Mucosa of descending colon (tissue), 3 donors: ENCODE results near the gene RXRB. TPM values are rescaled to one million over a fixed set of nuclear protein-coding genes. Genes with fewer than 3 reads are reported as not detected.

Experiments used
- ATAC-seq: fragments of 200-7000 bp; cut with Tn5 transposase; one replicate; pipeline ENCODE4 v1.9.1; 2020; ENCODE audit warnings: mild to moderate bottlenecking, moderate library complexity
- DNase-seq, 3 donors: peaks; one replicate each; pipeline ENCODE4 v3.0.0-alpha.2; 2020
- H3K36me3 ChIP-seq: fragments of 200-600 bp; one replicate; pipeline ENCODE4 v1.8.0; 2021; ENCODE audit warnings: low read depth, mild to moderate bottlenecking
- H3K4me1 ChIP-seq: fragments of 200-600 bp; one replicate; pipeline ENCODE4 v1.8.0; 2021; ENCODE audit warnings: low read depth, mild to moderate bottlenecking
- H3K4me3 ChIP-seq: fragments of 200-600 bp; one replicate; pipeline ENCODE4 v1.8.0; 2021; ENCODE audit warnings: mild to moderate bottlenecking
- H3K9me3 ChIP-seq: fragments of 200-600 bp; one replicate; pipeline ENCODE4 v1.8.0; 2021; ENCODE audit warnings: mild to moderate bottlenecking
- CTCF ChIP-seq: fragments of 200-600 bp; IDR thresholded peaks from one replicate; pipeline ENCODE4 v1.8.0; 2022; ENCODE audit warnings: antibody characterized with exemption, mild to moderate bottlenecking
- intact Hi-C, 2 donors: fragments of 100-400 bp; cut with DNase I in 1 of 2; cut with micrococcal nuclease in 1 of 2; formaldehyde crosslinking; loops; one replicate each; pipeline versions ENCODE4 v1.11.0 to v1.11.1; 2022; cut with DNase I, micrococcal nuclease
- total RNA-seq, 3 donors: library from RNA; stranded (reverse); fragmentation: NEBNext Ultra II Directional in 2 of 3; extraction: Animal tissue kit (Norgen Biotek cat#: 25700) in 2 of 3; gene quantifications; one replicate each; pipeline versions ENCODE4 v1.2.1 to v1.2.4, GENCODE V29; 2021 to 2023
- donor health status: DM: no; HTN: no; CAD: no; lungs with moderate emphysema.
- donor health status: DM: no; HTN: no; CAD: no.
- donor health status: DM: no; HTN: yes; CAD: no.

Gene RXRB
- total RNA-seq, 3 donors from 2014 or later = 45.4 to 51.1 (median 51.1) TPM

- no peak for TF ChIP-seq CTCF
- Histone ChIP-seq H3K36me3 (peaks cover 8% of the 10 kb centered on the region), H3K4me3 (no peak overlapping the region), H3K9me3 (no peaks in the 10 kb centered on the region), H3K4me1 (peaks cover 17% of the 10 kb centered on the region)
- intact Hi-C loops = no loop called here
- DNase-seq = peak; percentile 24 to 58 (median 55)
- ATAC-seq = peak; percentile 40
Observed at GRCh38 chr6:33192671-33193602, 7.5 kb downstream of the RXRB start.

- no peak within 1 kb of the TSS for H3K4me3 ChIP-seq
- peak in 1 of 3 donors; percentile 47 for DNase-seq
- peak; percentile 31 for ATAC-seq
- peaks cover 8% of the 10 kb centered on the region for H3K36me3 ChIP-seq
- no peaks in the 10 kb centered on the region for H3K9me3 ChIP-seq
- intact Hi-C loops = no loop called here
- H3K4me1 ChIP-seq = peaks cover 10% of the 10 kb centered on the region
- no peak for TF ChIP-seq CTCF
Observed at GRCh38 chr6:33192105-33192646, 8.3 kb downstream of the RXRB start, which contains the start of gene COL11A2. TSS of gene COL11A2 (minus strand) at chr6:33192467. CDS start at chr6:33192240, 227 bp downstream.

- Histone ChIP-seq H3K9me3 (no peaks in the 10 kb centered on the region), H3K4me1 (peaks cover 10% of the 10 kb centered on the region), H3K36me3 (peaks cover 8% of the 10 kb centered on the region), H3K4me3 (no peak overlapping the region)
- intact Hi-C loops = no loop called here
- no peak for TF ChIP-seq CTCF
- DNase-seq (peak in 1 of 3 donors; percentile 37), ATAC-seq (no peak)
Observed at GRCh38 chr6:33191383-33192104, 8.9 kb downstream of the RXRB start.

GRCh38 chr6:33190504-33191107 is 9.9 kb downstream of the RXRB start:
- Histone ChIP-seq H3K4me1 (peaks cover 10% of the 10 kb centered on the region), H3K4me3 (no peak overlapping the region), H3K9me3 (no peaks in the 10 kb centered on the region), H3K36me3 (no peaks in the 10 kb centered on the region)
- intact Hi-C loops = no loop called here
- DNase-seq = peak in 1 of 3 donors; percentile 32
- ATAC-seq = no peak
- no peak for TF ChIP-seq CTCF

- ATAC-seq = no peak
- no peak for TF ChIP-seq CTCF
Observed at GRCh38 chr6:33189625-33190448, 10.6 kb downstream of the RXRB start.

More at GRCh38 chr6:33189625-33190448, 10.6 kb downstream of the RXRB start:
- Histone ChIP-seq H3K4me1 (peaks cover 10% of the 10 kb centered on the region), H3K4me3 (no peak overlapping the region), H3K36me3 (no peaks in the 10 kb centered on the region), H3K9me3 (no peaks in the 10 kb centered on the region)
- intact Hi-C loops = no loop called here
- DNase-seq = no peak
